ENCODE data around the gene MSRB3. TPM values are rescaled to one million over a fixed set of nuclear protein-coding genes. Genes with fewer than 3 reads are reported as not detected.

The MSRB3 gene
- total and polyA plus RNA-seq, 2 of the 8 experiments (the other 6 are each of a cell fraction or from before 2014, with no cell fraction given), result 0.32 to 1.2 TPM

- TF ChIP-seq BACH1 (IDR thresholded peaks at IDR 0.05; ENCODE audit: low read length) (no peak), RNF2 (IDR thresholded peaks at IDR 0.05; ENCODE audit: borderline replicate concordance, low read depth, low read length, missing control alignments, poor library complexity, severe bottlenecking) (no peak), POLR2A (IDR thresholded peaks at IDR 0.05; ENCODE audit: control extremely low read depth in 1 of 2, low read depth in 2 of 2, low read length in 2 of 2) (no peak), JUND (IDR thresholded peaks at IDR 0.05; ENCODE audit: low read length) (no peak)
These were observed 28.7 kb downstream of the MSRB3 start (continued) for GRCh38 chr12:65307169-65307501.
